SK-N-SH (cell line): Measurements from ENCODE around the gene BEST1. TPM values are rescaled to one million over a fixed set of nuclear protein-coding genes. Genes with fewer than 3 reads are reported as not detected.

Experiments used
- CTCF ChIA-PET: fragments of 300-600, 350-600 bp; formaldehyde crosslinking; extraction: SDS; loops from one replicate; lab custom pipeline; 2021; lab: Yijun Ruan, JAX
- POLR2A ChIA-PET: fragments of 350-600 bp; sonication (Branson Sonifier 250); formaldehyde crosslinking; extraction: SDS; loops from one replicate; lab custom pipeline; 2020; ENCODE audit warnings: antibody characterized with exemption, inconsistent platforms; lab: Yijun Ruan, JAX
- DNase-seq: peaks from one replicate; pipeline ENCODE4 v3.0.0; 2012
- H2AFZ ChIP-seq: fragments of 200-600 bp; sonication (generic); 2 replicates; pipeline ENCODE4 v1.8.1; 2016; ENCODE audit warnings: antibody characterized with exemption, mild to moderate bottlenecking, low read depth
- H3F3A ChIP-seq: fragments of 200-600 bp; sonication (generic); replicated peaks from 2 replicates; pipeline ENCODE3; 2016; ENCODE audit warnings: antibody characterized with exemption, mild to moderate bottlenecking; ENCODE audit not compliant: insufficient read depth
- H3K27ac ChIP-seq, 2 experiments: fragments of 200-500 bp in 1 of 2; fragments of 200-600 bp in 1 of 2; sonication (Bioruptor generic) in 1 of 2; sonication (generic), shearing (Covaris generic) in 1 of 2; 2 replicates each; pipeline versions ENCODE4 v1.5.1 to v1.6.1; 2014 to 2016; ENCODE audit warnings: low read depth in 2 of 2, inconsistent platforms in 1 of 2, low read length in 1 of 2, mild to moderate bottlenecking in 1 of 2, mixed read lengths in 1 of 2
- H3K27me3 ChIP-seq: fragments of 200-600 bp; sonication (generic), shearing (Covaris generic); 2 replicates; pipeline ENCODE4 v1.6.1; 2016; ENCODE audit warnings: mixed run types; ENCODE audit not compliant: insufficient read depth
- H3K36me3 ChIP-seq, 2 experiments: fragments of 200-500 bp in 1 of 2; fragments of 200-600 bp in 1 of 2; sonication (Bioruptor generic) in 1 of 2; sonication (generic) in 1 of 2; replicated peaks in 1 of 2; 2 replicates each; pipeline versions ENCODE3 to v1.5.1; 2014 to 2016; ENCODE audit warnings: low read length in 1 of 2, mild to moderate bottlenecking in 1 of 2; ENCODE audit not compliant: insufficient read depth in 2 of 2, control insufficient read depth in 1 of 2
- H3K4me1 ChIP-seq, 2 experiments: fragments of 200-500 bp in 1 of 2; fragments of 200-600 bp in 1 of 2; sonication (Bioruptor generic) in 1 of 2; sonication (generic), shearing (Covaris generic) in 1 of 2; 2 replicates each; pipeline versions ENCODE4 v1.5.1 to v1.6.1; 2014 to 2016; ENCODE audit warnings: low read depth in 1 of 2, low read length in 1 of 2, mixed run types in 1 of 2; ENCODE audit not compliant: insufficient read depth in 2 of 2, control insufficient read depth in 1 of 2
- H3K4me2 ChIP-seq: fragments of 200-600 bp; sonication (generic), shearing (Covaris generic); 2 replicates; pipeline ENCODE4 v1.6.1; 2017; ENCODE audit warnings: mixed run types
- H3K4me3 ChIP-seq, 2 experiments: fragments of 200-500 bp in 1 of 2; fragments of 200-600 bp in 1 of 2; sonication (Bioruptor generic) in 1 of 2; sonication (generic), shearing (Covaris generic) in 1 of 2; 2 replicates each; pipeline versions ENCODE4 v1.5.1 to v1.8.1; 2014 to 2016; ENCODE audit warnings: low read depth in 2 of 2, inconsistent platforms in 1 of 2, low read length in 1 of 2, mild to moderate bottlenecking in 1 of 2, mixed read lengths in 1 of 2, moderate library complexity in 1 of 2
- H3K79me2 ChIP-seq: fragments of 200-600 bp; sonication (generic); 2 replicates; pipeline ENCODE4 v1.8.1; 2017; ENCODE audit warnings: mild to moderate bottlenecking; ENCODE audit not compliant: insufficient read depth
- H3K9ac ChIP-seq: fragments of 200-600 bp; sonication (generic); 2 replicates; pipeline ENCODE4 v1.6.1; 2017; ENCODE audit warnings: mixed run types
- H3K9me2 ChIP-seq: fragments of 200-600 bp; sonication (generic); 2 replicates; pipeline ENCODE4 v1.6.1; 2017; ENCODE audit warnings: mixed run types
- H3K9me3 ChIP-seq: fragments of 200-600 bp; sonication (generic); 2 replicates; pipeline ENCODE4 v1.6.1; 2017; ENCODE audit warnings: mixed run types, mild to moderate bottlenecking, moderate library complexity
- H4K20me1 ChIP-seq: fragments of 200-600 bp; sonication (generic); 2 replicates; pipeline ENCODE4 v1.6.1; 2017; ENCODE audit warnings: mild to moderate bottlenecking, mixed run types; ENCODE audit not compliant: insufficient read depth
- CHD2 ChIP-seq: fragments of 150-350 bp; IDR thresholded peaks from 2 replicates; pipeline ENCODE4 v1.6.1; 2018; ENCODE audit warnings: low read length; ENCODE audit not compliant: partially characterized antibody
- CTCF ChIP-seq: fragments of 200-600 bp; sonication (generic); IDR thresholded peaks from 2 replicates; pipeline ENCODE4 v1.6.1; 2017; ENCODE audit warnings: antibody characterized with exemption, mild to moderate bottlenecking, moderate library complexity
- ELF1 ChIP-seq: IDR thresholded peaks from 2 replicates; pipeline ENCODE4 v1.4.0; 2012
- EP300 ChIP-seq, 2 experiments: IDR thresholded peaks; 2 replicates each; pipeline versions ENCODE4 v1.4.0 to v1.6.1; 2012; ENCODE audit warnings: borderline replicate concordance in 1 of 2, low read depth in 1 of 2, low read length in 1 of 2
- EZH2phosphoT487 ChIP-seq: fragments of 200-600 bp; sonication (generic); IDR thresholded peaks from 2 replicates; pipeline ENCODE4 v1.6.1; 2017; ENCODE audit warnings: low read depth, mixed run types, mild to moderate bottlenecking, antibody characterized with exemption, moderate library complexity, borderline replicate concordance
- FOSL2 ChIP-seq: IDR thresholded peaks from 2 replicates; pipeline ENCODE4 v1.4.0; 2012; ENCODE audit warnings: low read depth, mild to moderate bottlenecking, moderate library complexity, borderline replicate concordance
- FOXM1 ChIP-seq: IDR thresholded peaks from 2 replicates; pipeline ENCODE4 v1.4.0; 2012; ENCODE audit warnings: low read depth, mild to moderate bottlenecking
- GABPA ChIP-seq: IDR thresholded peaks from 2 replicates; pipeline ENCODE4 v1.4.0; 2012; ENCODE audit warnings: low read depth, mild to moderate bottlenecking
- GATA2 ChIP-seq: sonication (generic); formaldehyde crosslinking; IDR thresholded peaks from 2 replicates; pipeline ENCODE4 v1.5.0; 2020; ENCODE audit warnings: mild to moderate bottlenecking, missing genetic modification reagents
- IRF3 ChIP-seq: fragments of 150-350 bp; IDR thresholded peaks from 2 replicates; pipeline ENCODE4 v1.6.1; 2016; ENCODE audit warnings: mild to moderate bottlenecking, low read depth, low read length
- JUND ChIP-seq: IDR thresholded peaks from 2 replicates; pipeline ENCODE4 v1.4.0; 2012
- MAX ChIP-seq: IDR thresholded peaks from 2 replicates; pipeline ENCODE4 v1.4.0; 2012; ENCODE audit warnings: low read depth
- MEF2A ChIP-seq: IDR thresholded peaks from 2 replicates; pipeline ENCODE4 v1.4.0; 2012; ENCODE audit warnings: low read depth, borderline replicate concordance
- RAD21 ChIP-seq: IDR thresholded peaks from 2 replicates; pipeline ENCODE4 v1.6.1; 2012; ENCODE audit warnings: mild to moderate bottlenecking, low read length
- RCOR1 ChIP-seq: fragments of 150-350 bp; IDR thresholded peaks from 2 replicates; pipeline ENCODE4 v1.6.1; 2017; ENCODE audit warnings: antibody characterized with exemption, low read length
- RFX5 ChIP-seq: IDR thresholded peaks from 2 replicates; pipeline ENCODE4 v1.6.1; 2012; ENCODE audit warnings: mild to moderate bottlenecking, improper control_type of control experiment, low read length
- SIN3A ChIP-seq: IDR thresholded peaks from 2 replicates; pipeline ENCODE4 v1.6.1; 2012; ENCODE audit warnings: low read depth, mild to moderate bottlenecking, low read length, moderate library complexity, borderline replicate concordance
- TEAD4 ChIP-seq: IDR thresholded peaks from 2 replicates; pipeline ENCODE4 v1.4.0; 2012; ENCODE audit warnings: mild to moderate bottlenecking, borderline replicate concordance; ENCODE audit not compliant: insufficient read depth
- YY1 ChIP-seq: IDR thresholded peaks from 2 replicates; pipeline ENCODE4 v1.4.0; 2012; ENCODE audit warnings: low read depth, mild to moderate bottlenecking
- ZBTB33 ChIP-seq: IDR thresholded peaks from 2 replicates; pipeline ENCODE4 v1.4.0; 2012; ENCODE audit warnings: low read depth, borderline replicate concordance
- WGBS: methylation state at CpG from one replicate; pipeline ENCODE4 v1.1.6; 2017; ENCODE audit warnings: low lambda C conversion rate; 5-methylcytosine and 5-hydroxymethylcytosine counted together
- polyA plus RNA-seq, 3 experiments: library from polyadenylated mRNA; depleted of rRNA; stranded (reverse); fragments of >200 nt; gene quantifications; 2 replicates each; pipeline ENCODE4 v1.2.3, GENCODE V29; 2012

Gene BEST1
- polyA plus RNA-seq, 1 of the 3 experiments (the other 2 are of a cell fraction), result 0.30 TPM

- no peak overlapping the region for H3K27ac ChIP-seq
- CTCF ChIA-PET, result no interaction called here
- H3K4me3 ChIP-seq, result no peak overlapping the region
- no peak overlapping the region for H2AFZ ChIP-seq
- no peaks in the 10 kb centered on the region for H3F3A ChIP-seq
- no peaks in the 10 kb centered on the region for H3K36me3 ChIP-seq
- no peak overlapping the region for H3K9ac ChIP-seq
- POLR2A ChIA-PET, result no interaction called here
- no peaks in the 10 kb centered on the region for H3K79me2 ChIP-seq
- H3K4me1 ChIP-seq, result no peaks in the 10 kb centered on the region; a peak in 1 of 4 replicates
- no peaks in the 10 kb centered on the region for H3K27me3 ChIP-seq
- H3K4me2 ChIP-seq, result no peak overlapping the region
- WGBS, result 87% methylated on average over 2 of the region's 2 CpGs
- H4K20me1 ChIP-seq, result no peaks in the 10 kb centered on the region
- no peaks in the 10 kb centered on the region for H3K9me3 ChIP-seq
- H3K9me2 ChIP-seq, result no peaks in the 10 kb centered on the region
- no peak for TF ChIP-seq CTCF
- TF ChIP-seq RAD21, result no peak
- TF ChIP-seq MAX, result no peak
- no peak for TF ChIP-seq JUND
- no peak for TF ChIP-seq SIN3A
- TF ChIP-seq YY1, result no peak
- no peak for TF ChIP-seq IRF3
- TF ChIP-seq EP300 (IDR thresholded peaks at IDR 0.05; ENCODE audit: borderline replicate concordance in 1 of 2, low read depth in 1 of 2, low read length in 1 of 2), result no peak
- no peak for TF ChIP-seq ZBTB33
- TF ChIP-seq GABPA, result no peak
- no peak for TF ChIP-seq RFX5
- no peak for TF ChIP-seq EZH2phosphoT487
- no peak for TF ChIP-seq MEF2A
- no peak for TF ChIP-seq CHD2
- no peak for TF ChIP-seq RCOR1
- no peak for TF ChIP-seq GATA2 (CRISPR knock-in tag)
- TF ChIP-seq FOXM1, result no peak
- TF ChIP-seq ELF1, result no peak
- no peak for TF ChIP-seq TEAD4
- no peak for TF ChIP-seq FOSL2
- no peak for DNase-seq
Observed at GRCh38 chr11:62004473-62004872, 54.3 kb downstream of the BEST1 start.
